DND-41 (cell line): Measurements from ENCODE around the gene ELF3.

Source experiments
- CTCF ChIP-seq: IDR thresholded peaks from 2 replicates; pipeline ENCODE4 v1.5.1; 2012; ENCODE audit warnings: borderline replicate concordance, low read length, moderate library complexity, mild to moderate bottlenecking; ENCODE audit not compliant: poor library complexity, severe bottlenecking; ENCODE audit errors: extremely low read depth
- EZH2 ChIP-seq: IDR thresholded peaks from 3 replicates; pipeline ENCODE4 v1.6.1; 2012; ENCODE audit warnings: borderline replicate concordance, low read depth, mild to moderate bottlenecking, moderate library complexity, low read length, inconsistent platforms; ENCODE audit not compliant: severe bottlenecking

- TF ChIP-seq CTCF (no peak), EZH2 (no peak)
These were observed 24.5 kb downstream of the ELF3 start for GRCh38 chr1:202034683-202035462.
